Glomerular visceral epithelial cell (primary cell): ENCODE data around the gene PLA2G1B.

Experiments
- DNase-seq: peaks from one replicate; pipeline ENCODE4 v3.0.0-alpha.2; 2016; ENCODE audit errors: extremely low spot score

Gene PLA2G1B

DNA sequence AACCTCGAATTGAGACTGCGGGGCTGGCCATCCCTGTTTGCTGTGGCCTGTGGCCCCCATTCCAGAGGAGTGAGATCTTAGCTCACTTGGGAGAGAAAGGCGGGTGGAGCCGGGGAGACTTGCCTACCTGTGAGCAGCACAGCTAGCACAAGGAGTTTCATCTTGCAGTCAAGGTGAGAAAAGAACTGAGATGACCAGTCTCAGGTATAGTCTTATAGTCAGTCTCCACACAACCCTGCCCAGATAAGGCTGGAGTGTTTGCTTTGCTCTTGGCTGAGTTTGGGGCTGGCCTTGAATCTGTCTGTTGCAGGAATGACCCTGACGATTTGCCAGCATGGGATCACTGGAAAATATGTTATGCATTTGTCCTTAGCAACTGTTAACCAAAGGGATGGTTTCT, at the start of gene PLA2G1B:
Gene PLA2G1B, minus strand, starts transcription at position 187 of the 400 bp plus-strand sequence. Its CDS starts 26 bp downstream, at position 161.
- DNase-seq: no peak

DNA sequence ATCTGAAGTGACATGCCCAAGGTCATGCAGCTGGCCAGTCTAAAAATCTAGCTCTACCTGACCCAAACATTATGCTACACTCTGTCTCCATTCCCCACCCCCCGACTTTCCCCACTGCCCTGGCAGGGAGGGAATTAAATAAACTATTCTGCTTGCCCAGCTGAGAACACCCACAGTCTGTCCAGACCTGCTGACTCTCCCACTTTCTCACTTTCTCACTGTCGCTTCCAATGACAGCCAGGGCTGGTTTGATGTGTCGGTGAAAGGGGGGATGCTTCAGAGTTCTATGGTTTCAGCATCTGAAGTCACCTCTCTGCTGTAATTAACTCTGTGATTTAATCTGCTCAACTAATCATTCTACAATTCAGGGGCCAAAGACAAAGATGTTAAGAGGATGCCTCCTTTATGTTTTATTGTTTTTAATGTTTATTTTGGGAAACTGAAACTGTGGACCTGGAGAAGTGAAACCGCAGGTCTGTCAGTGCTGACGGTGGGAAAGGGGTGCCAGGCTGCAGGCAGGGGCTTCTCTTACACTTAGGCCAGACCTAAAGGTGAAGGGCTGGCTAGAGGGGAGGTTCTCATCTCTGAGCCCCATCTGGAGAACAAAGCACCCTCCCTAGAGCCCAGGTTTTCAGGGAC, 49.5 kb upstream of the PLA2G1B start:
- no peak for DNase-seq

DNA sequence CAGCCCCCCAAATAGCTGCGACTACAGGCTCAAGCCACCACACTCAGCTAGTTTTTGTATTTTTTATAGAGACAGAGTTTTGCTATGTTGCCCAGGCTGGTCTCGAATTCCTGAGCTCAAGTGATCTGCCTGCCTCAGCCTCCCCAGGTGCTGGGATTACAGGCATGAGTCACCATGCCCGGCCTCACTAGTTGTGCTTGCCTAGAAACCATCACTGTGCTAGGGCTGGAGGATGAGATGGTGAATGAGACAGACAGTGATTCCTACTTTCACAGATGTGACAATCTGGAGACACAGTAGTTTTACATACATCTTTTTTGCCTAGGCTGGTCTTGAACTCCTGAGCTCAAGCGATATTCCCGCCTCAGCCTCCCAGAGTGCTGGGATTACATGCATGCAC, 48.8 kb upstream of the PLA2G1B start:
- DNase-seq: peak; percentile 7

DNA sequence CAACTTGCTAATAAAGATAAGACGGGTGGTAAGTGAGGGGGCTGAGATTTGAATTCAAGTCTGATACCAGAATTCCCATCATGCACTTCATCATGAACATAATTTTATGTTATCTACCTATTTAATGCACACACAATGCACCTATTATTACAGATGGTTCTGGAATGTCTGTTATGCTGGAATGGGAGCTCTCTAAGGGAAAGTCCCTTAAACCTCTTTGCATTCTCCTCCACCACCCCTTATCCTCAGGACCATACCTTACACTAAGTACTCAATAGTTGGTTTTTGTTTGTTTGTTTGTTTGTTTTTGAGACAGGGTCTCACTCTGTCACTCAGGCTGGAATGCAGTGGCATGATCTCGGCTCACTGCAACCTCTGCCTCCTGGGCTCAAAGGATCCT, 48.4 kb upstream of the PLA2G1B start:
- no peak for DNase-seq

DNA sequence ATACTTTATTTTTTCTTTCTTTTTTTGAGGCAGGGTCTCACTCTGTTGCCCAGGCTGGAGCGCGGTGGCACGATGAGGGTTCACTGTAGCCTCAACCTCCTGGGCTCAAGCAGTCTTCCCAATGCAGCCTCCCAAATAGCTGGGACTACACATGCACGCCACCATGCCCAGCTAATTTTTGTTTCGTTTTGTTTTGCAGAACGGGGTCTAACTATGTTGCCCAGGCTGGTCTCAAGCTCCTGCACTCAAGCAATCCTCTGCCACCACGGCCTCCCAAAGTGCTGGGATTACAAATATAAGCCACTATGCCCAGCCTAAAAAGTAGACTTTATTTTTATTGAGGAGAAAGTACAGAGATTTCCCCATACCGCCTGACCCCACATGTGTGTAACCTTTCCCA, 46.1 kb upstream of the PLA2G1B start:
- DNase-seq: no peak

DNA sequence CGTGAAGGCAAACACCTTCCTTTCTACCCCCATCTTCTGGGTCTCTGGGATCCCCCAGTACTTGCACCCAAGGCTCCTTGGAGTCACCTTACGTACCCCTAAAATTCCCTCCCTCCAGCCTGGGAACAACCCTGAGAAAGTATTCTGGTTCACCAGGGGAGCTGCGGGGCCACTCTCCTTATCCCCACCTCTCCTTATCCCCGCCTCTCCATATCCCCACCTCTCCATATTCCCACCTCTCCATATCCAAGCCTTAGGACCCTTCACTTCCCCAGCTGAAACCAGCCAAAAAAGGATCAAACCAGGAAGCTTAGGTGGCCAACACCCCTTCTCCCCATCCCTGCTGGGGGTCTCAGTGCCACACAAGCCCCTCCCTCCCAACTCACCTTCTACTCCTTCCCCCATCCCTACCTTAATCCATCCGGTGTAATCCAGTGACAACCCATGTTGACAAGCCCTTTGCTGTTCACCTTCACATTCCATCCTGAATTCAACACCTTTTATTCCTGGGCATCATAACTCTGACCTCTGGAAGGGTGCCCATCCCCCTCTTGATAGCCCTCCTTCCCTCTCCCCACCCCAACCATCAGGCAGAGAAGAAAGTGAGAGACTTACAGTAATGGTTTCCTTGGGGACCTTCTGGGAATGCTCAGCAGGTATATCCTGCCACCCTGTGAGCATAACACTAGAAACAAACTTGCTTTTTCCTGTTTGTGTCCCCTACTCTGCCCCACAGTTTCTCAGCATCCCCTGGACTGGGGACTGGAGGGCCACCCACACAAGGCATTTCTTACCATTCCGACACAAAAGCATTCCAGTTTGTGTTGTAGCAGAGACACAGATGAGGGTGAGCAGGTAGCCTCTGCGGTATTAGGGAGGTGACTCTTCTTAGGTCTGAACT, 43.0 kb upstream of the PLA2G1B start:
- DNase-seq: no peak

DNA sequence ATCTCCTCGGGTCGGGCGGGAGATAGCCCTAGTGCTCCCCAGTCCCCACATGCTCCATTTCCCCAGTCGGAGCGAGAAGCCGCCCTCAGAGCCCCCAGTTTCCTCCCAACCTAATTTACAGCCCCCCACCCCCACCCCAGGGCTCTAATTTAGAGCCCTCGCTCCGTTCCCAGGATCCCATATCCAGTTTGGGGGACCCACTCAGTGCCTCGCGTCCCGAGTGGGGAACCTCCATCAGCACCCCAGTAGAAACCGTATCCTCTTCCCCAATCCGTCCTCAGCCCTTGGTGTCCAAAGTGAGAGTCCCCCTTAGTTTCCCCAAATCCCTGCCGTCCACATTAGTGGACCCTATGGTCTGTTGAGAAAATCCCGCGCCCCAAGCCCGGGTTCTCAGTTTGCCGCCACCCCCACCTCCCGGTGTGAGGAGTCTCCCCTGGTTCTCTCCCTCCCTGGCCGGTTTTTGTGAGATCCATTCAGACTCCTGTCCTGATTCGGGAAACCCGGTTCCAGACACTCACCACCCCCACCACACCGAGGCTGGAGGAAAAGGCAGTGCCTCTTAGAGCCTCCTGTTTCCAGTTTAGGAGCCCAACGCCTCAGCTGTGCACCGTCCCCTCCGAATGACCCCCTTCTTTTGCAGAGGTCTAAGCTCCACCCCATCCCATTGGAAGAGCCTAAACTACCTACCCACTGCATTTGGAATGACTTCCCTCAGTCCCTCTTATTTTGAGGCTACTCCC, 42.2 kb upstream of the PLA2G1B start:
- no peak for DNase-seq

DNA sequence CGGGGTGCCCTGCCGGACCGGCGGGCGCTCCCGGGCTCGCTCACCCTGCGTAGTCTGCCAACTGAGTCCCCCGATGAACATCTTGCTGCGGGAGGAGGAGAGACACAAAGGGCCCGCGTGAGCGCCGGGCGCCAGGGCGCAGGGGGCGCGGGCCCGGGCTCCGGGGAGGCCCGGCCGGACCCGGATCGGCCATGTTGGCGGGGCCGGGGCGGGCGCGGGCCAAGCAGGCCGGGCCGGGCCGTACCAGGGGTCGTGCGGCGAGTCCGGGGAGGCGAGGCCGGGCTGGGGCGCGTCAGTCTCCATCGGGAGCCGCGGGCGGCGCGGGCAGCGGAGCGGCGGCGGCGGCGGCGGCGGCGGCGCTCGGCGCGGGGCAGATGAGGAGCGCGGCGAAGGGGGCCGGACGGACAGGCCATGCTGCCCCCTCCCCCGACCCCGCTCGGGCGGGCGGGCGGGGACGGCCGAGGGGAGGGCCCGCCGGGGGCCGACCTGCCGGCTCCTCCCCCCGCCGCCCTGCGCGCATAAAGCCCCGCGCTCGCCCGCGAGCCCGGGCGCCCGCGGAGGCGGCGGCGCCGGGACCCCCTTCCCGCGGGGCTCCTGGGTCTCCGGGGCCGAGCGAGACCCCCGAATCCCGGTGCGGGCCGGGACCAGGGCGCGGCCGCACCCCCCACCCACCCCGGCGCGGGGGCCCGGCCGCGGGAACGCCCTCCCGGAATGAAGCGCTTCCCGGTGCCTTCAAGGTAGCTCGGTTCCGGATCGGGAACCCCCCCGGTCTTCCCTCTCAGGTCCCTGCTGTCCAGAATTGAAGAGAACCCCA, 41.4 kb upstream of the PLA2G1B start, which contains the start of gene MSI1:
Gene MSI1, minus strand, starts transcription at position 376 of the 814 bp plus-strand sequence. Its CDS starts 73 bp downstream, at position 303.
- no peak for DNase-seq

DNA sequence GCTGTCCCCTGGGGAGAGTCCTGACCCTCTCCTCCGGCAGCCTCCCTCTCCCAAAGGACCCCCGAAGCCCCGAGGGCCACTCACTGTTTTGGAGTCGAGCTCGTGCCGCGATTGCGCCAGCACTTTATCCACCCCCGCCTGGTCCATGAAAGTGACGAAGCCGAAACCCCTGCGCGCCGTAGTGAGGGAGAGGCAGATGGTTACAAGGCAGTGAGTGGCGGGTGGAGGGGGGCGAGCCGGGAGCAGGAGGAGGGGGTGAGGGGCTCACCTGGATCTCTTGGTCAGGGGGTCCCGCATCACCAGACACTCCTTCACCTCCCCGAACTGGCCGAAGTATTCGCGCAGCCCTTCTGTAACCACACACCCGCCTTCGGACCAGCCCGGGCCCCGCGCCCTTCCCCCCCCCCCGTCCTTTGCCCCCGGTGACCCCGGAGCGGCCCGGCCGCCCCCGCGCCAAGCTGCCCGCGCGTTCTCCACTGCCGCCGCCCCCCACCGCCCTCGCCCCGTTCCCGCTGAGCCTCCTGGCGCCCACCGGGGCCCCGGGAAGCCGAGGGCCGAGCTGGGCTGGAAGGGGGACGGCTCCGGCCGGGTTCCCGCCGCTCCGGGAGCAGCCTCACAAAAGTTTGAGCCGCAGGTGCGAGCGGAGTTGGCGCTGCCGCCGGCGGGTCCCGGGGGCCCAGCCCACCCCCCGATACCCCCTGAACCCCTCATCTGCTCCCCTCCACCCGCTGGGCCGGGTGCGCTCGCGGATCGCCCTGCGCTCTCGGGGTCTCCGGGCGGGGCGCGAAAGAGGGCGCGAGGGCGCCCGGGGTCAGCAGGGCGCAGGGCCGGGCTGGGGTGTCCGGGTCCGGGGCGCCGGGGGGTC, 40.6 kb upstream of the PLA2G1B start:
- DNase-seq: no peak

DNA sequence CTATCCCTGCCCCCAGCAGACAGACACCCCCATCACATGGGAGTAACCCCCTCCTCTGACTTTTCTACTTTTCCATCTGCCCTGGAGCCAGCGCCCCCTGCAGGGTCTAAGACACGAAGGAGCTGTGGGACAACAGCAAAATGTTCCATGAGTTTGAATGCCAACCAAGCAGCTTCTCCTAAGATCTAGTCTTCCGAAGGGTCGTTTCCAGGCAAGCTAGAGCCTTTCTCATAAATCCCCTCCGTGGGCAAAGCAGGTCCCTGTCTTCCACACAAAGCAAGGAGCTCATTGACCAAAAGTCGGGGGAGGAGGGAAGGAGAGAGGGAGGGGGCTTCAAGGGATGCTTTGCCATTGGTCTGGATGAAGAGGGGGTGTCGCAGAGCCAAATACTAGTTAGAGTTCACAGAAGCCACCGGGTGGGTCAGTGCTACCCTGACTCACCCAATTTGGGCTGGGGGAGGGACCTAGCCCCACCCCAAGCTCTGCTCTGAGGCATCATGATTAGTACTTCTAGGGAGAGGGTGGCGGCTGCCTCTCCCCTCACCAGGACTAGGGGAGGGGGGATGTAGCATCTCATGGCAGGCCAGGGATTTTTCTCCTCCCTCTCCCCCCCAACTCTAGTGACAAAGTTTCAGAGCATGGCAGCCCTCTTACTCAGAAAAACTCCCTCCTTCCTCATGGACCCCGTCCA, 39.8 kb upstream of the PLA2G1B start:
- no peak for DNase-seq

DNA sequence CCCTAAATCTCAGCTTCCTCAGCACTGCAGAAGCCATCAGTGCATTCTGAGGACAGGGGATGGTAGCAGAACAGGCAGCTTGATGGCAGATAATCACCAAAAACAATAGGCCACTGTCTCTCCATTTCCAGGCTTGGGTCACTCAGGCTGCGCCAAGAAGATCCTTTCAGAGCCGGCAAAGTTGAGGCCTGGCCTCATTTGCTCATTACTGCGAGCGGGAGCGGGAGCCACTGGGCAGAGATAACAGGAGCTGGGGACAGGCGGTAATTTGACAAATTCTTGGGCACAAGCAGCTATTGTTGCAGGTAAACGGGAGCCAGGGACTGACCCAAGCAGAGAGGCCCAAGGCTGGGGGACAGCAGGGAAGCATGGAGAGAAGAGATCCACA, 39.3 kb upstream of the PLA2G1B start:
- no peak for DNase-seq

DNA sequence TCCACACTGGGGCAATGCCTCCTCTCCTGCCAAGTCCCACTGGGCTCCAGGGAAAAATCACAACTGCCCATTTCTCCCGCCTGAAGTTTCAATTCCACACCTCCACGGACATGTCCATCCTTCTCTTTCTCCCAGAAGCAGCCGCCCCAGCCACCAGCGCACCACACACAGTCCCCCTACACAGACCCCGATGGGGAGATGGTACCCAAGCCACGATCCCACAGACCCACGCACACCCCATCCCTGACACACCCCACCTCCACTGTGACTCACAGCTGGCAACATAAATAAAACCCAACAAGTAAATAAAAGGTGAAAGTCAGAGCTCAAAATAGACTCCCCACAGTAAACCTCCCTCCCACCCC, 38.7 kb upstream of the PLA2G1B start:
- no peak for DNase-seq

DNA sequence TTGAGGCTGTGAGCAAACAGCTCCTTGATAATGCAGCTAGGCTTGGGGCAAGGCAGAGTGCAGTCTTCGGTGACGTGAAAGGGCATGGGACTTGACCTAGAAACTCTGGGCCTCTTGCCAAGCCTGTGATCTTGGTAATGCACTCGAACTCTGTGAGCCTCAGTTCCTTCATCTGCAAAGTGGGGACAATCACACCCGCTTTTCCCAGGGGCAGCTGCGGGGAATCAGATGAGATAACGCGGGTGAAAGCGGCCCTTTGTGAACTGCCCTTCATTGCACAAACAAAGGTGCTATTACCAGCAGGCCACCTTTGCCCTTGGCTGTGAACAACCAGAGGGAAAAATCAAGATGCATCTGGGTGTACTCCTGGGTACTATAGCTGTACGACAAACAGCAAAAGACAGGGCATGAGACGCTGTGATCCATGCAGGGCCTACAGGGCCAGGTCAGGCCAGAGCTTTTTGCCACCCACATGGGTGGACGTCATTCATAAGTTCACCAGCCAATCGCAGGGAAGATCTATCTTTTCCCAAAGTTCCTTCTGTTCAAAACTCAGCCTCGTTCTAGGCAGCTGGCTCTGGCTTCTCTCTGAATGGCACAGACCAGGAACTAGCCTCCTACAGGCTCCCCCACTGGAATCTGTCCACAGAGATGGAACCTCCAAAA, 38.2 kb upstream of the PLA2G1B start:
- no peak for DNase-seq

DNA sequence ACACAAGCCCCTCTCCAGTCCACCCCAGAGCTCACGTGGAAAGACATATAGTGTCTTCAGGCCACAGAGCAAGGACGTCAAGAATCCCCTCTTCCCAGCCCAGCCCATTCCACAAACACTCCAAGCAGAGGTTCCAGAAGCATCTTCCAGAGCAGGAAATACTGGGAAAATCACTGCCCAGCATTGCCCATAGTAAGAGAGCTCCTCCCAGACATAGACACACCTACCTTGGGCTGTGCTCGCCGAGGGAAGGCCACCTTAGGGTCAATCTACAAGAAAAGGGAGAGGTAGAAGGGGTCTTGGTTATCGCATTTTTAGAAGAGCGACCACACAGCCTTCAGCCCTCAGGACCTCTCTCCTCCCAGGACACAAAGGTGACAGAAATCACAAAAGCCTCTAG, 36.9 kb upstream of the PLA2G1B start:
- no peak for DNase-seq

DNA sequence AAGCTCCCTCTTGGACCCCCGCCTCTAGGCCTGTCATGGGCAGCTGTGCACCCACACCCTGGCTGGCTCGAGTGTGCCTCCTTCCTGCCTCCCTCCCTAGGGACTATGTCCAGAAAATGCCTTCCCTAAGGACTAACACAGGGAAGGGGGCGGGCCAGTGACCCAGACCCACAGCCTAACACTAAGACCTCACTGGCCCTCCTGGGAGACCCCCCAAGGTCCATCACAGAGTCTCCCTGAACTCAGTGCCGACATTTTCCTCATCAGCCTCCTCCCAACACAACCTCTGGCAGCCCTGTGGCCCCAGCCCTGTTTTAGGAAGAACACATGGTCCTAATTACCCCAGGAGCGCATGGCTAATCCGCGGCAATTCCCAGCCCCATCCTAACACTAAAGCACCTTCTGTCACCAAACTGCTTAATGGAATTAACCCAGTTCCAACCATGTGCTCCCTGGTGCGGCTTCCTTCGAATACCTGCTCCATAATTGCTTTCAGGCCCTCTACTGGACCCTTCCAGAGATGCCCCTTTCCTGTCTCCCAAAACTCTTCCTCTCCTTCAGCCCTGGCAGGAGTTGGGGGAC, 35.8 kb upstream of the PLA2G1B start:
- no peak for DNase-seq

DNA sequence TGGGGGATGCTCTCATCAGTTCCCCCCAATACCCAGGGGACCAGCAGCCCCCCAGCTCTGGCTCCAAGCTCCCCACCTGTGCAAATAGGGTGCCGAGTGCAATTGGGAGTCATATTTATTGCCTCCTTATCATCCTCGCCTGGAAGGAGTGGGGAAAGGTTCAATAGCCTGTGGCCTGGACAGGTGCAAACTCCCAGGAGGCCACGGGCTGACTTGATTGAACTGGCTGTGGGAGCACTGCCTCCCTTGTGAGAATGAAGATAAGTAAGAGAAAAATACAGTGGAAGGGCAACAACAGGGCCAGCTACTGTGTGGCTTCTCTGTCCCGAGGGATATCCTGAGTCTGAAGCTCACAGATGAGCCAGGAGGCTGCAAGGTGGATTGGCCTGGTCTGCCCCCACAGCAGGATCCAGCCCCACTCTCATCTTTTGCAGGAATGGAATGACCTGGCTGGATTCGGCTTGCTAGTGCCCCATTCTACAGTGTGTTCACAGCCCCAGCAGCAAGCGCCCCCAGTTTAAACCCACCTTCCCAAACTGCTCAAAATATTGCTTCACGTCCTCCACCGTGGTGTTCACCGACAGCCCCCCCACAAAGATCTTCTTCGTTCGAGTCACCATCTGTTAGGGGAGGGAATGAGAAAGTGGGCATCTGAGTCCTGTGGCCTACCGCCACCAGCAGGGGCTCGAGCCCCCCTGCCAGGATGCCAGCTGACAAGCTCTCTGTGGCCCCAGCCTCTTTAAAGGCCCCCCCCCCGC, 35.1 kb upstream of the PLA2G1B start:
- DNase-seq: no peak

DNA sequence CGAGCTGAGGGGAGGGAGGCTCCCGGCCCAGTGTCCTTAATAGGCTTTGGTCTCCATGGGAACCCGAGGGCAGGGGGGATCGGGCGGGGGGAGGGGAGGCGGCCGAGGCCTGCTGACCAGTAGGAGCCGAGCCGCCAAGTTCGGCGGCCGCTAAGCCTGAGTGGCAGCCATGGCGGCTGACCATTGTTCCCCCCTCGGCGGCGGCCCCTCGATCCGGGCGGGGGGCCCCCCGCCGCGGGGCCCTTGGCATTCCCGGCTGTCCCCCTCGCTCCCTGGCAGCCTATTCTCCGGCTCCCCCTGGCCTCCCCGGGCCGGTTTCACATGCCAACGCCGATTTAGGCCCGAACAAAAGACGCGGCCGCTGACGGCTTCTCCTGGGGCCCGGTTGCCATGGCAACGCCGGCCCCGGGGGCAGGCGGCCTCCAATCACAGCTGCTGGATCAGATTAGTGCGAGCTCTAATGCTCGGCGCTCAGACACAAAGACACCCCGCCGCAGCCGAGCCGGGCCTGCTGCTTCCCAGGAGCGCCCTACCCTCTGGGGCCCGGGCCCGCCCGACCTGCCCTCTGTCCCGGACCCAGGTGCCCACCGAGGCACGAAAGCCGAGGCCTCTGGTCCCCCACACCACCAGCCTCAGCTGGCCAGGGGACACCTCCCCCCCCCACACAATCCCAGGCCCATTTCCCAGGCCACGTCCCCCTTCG, 34.1 kb upstream of the PLA2G1B start:
- DNase-seq: no peak

DNA sequence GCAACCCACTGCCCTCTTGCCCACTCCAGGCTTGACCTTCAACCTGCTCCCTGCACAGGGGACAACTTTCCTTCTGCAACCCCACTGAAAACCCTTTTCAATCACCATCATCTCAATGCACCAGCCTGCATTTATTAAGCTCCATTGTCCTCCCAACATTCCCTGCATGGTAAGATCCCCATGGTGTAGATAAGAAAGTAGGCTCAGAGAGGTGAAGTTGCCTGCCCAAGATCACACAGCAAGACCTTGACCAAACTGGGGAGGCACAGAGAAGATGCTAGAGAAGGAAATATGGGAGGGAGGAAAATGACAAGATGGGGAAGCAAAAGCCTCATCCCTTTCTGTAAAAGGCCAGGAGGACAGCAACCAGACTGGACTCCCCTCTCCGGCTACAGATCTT, 31.5 kb upstream of the PLA2G1B start:
- no peak for DNase-seq
